Stimulated activated CD8-positive, alpha-beta memory T cell treated with anti-CD3 and anti-CD28 coated beads, Interleukin-15, amount 100 ng/mL, for 48 hours (primary cell): ENCODE results near the gene LASP1.
"Not testable (repeated sequence)": the region's sequence is repeated elsewhere in the genome, so short reads cannot be mapped to it uniquely, and the experiment has no call there.

Experiments
- DNase-seq, 2 donors: peaks; one replicate each; pipeline ENCODE4 v3.0.0-alpha.2; 2020; ENCODE audit warnings: low read depth in 2 of 2

LASP1 gene

DNA sequence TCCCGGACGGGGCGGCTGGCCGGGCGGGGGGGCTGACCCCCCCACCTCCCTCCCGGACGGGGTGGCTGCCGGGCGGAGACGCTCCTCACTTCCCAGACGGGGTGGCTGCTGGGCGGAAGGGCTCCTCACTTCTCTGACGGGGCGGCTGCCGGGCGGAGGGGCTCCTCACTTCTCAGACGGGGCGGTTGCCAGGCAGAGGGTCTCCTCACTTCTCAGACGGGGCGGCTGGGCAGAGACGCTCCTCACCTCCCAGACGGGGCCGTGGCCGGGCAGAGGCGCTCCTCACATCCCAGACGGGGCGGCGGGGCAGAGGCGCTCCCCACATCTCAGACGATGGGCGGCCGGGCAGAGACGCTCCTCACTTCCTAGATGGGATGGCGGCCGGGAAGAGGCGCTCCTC is 60.9 kb downstream of the LASP1 start:
- DNase-seq: not testable (repeated sequence)

DNA sequence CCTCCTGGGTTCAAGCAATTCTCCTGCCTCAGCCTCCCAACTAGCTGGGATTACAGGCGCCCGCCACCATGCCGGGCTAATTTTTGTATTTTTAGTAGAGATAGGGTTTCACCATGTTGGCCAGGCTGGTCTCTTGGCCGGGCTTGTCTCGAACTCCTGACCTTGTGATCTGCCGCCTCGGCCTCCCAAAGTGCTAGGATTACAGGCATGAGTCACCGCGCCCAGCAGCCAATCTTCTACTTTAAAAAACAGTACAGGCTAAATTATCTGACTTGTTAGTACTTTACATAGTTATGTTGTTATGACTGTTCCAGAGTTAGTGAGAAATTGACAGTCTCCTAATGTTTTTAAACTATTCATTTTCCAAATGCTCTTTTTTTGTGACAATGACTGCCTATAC is 64.1 kb downstream of the LASP1 start:
- DNase-seq: not testable (repeated sequence)

DNA sequence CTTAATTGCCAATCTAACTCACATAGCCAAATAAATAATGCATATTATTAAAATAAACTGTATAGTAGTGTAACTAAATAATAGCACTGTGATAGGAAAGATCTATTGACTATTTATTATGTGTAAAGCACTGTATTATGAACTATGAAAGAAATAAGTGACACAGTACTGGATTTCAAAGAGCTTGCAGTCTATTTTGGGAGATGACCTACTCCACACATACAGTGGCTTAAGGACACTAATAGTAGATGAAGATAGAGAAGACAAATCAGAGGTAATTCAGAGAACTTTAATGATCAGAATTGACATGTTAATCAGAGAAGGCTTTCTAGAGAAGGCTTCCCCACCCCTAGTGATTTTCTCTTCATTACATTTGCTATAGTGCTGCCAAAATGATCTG is 70.1 kb downstream of the LASP1 start:
- DNase-seq: no peak

DNA sequence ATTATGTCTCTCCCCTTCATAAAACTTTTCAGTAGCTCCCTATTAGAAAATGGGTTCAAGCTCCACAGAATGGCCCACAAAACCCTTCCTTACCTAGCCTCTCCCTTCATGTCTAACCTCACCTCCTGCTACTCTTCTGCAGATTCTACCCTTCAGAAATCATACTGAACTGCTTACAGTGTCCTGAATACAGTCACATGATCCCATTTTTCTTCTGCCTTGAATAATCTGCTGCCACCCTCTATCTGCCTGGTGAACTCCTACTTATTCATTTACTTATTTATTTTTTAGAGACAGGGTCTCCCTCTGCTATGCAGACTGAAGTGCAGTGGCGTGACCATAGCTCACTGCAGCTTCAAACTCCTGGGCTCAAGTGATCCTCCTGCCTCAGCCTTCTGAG is 70.5 kb downstream of the LASP1 start:
- no peak for DNase-seq

DNA sequence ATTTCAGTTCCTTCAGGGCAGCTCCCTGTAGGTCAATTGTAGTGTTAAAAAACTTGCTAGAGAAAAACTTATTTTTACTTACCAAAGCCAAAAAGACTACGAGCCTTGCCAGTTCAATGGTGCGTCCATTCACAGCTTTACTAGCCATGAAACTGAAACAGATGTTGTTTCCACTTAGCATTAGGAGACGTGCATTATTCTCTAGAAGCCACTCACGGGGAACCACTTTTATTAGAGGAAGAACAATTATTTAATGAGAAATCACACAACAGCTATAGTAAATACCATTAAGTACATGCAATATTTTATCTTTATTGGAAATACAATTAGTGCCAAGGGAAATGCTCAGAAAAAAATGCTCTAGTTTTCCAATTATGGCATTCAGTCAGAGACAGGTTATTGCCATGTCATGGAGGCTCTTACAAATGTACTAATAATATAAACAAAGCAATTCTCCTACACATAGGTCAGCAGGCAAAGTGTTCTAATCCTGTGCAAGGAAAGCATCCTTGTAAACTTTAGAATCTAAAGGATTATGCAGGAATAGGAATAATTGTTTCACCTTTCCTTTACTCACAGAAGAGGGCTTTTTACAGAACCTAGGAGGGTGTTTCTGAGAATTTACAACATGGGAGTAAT is 73.0 kb downstream of the LASP1 start:
- no peak for DNase-seq

DNA sequence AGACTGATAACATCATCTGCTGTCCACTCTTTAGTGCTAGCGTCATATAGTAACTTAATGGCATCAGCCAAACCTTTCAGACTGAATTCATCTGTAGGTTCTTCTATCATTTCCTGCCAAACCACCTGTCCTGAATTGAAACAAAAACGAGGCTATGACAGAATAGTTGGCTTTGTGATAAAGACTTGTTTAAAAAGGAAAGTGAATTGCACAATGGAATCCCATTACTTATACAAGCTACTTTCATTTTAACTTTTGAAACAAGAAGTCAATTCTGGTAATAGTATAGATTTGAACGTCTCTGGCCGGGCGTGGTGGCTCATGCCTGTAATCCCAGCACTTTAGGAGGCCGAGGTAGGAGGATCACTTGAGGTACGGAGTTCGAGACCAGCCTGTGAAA is 73.7 kb downstream of the LASP1 start:
- no peak for DNase-seq

DNA sequence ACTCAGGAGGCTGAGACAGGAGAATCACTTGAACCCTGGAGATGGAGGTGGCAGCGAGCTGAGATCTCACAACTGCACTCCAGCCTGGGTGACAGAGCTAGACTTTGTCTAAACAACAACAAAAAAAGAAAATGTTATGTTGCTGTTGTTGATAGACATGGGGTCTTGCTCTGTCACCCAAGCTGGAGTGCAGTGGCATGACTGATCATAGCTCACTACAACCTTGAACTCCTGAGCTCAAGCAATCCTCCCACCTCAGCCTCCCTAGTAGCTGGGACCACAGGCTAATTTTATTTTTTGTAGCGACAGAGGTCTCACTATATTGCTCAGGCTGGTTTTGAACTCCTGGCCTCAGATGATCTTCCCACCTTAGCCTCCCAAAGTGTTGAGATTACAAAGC is 77.3 kb downstream of the LASP1 start:
- DNase-seq: no peak

DNA sequence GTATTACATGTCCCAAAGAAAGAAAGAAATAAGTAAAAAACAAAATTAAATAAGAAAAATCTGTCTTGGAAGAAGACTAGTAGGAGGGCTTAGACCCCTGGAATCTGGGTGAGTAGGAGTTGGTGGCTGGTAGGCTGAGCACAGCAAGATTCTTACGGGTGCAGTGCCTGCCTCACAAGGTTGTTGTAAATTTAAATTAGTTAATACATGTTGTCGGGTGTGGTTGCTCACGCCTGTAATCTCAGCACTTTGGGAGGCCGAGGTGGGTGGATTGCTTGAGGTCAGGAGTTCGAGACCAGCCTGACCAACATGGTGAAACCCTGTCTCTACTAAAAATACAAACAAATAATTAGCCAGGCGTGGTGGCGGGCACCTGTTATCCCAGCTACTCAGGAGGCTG is 83.9 kb downstream of the LASP1 start:
- DNase-seq: not testable (repeated sequence)

DNA sequence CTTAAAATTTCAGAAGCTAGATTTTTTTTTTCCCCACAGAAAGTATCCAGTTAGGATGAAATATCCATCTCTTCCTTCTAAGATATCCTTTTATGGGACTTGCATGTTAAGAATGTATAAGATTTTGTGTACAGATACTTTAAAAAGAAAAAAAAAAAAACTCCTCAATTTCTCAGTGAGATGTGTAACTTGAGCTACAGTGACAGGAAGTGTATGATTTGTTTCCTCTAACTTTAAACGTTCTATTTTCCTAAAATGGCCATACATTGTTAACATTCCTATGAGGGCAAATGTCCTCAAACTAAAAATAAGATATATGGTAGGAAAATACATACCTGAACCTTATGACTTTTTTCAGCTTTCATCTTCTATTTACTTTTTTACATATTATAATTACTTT is 88.5 kb downstream of the LASP1 start:
- no peak for DNase-seq

DNA sequence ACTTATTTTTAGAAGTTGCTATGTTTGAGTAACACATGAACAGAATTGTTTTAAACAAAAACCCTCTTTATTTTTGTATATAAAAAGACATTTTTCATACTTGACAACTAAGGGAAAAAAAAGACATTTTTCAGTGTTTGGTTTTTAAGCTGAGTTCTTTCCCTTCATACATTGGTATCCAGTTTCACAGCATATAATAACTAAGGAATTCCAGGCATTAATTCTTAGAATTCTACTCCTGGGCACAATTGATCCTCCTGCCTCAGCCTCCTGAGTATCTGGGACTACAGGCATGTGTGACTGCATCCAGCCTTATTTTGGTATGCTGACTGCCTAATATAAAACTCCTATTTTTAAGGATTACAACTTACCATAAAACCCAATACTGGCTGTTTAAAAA is 88.9 kb downstream of the LASP1 start:
- no peak for DNase-seq

DNA sequence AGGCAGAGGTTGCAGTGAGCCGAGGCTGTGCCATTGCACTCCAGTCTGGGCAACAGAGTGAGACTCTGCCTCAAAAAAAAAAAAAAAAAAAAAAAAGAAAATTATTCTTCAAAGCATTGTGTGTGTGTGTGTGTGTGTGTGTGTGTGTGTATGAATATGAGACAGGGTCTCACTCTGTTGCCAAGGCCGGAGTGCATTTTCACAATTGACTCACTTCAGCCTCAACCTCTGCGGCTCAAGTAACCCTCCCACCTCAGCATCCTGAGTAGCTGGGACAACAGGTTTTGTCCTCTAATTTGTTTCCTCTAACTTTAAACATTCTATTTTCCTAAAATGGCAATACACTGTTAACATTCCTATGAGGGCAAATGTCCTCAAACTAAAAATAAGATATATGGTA is 89.7 kb downstream of the LASP1 start:
- no peak for DNase-seq

DNA sequence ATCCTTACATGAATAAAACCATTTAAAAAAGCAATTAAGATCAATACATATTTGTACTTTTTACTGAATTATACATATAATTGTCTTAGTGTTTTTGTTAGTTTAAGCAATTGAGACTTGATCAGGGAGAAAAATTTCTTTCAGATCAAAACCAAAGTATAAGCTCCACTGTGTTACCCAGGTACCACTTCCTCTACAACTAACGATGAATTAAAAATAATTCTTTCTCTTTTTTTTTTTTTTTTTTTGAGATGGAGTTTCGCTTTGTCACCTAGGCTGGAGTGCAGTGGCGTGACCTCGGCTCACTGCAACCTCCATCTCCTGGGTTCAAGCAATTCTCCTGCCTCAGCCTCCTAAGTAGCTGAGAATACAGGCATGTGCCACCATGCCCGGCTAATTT is 90.5 kb downstream of the LASP1 start:
- DNase-seq: no peak

DNA sequence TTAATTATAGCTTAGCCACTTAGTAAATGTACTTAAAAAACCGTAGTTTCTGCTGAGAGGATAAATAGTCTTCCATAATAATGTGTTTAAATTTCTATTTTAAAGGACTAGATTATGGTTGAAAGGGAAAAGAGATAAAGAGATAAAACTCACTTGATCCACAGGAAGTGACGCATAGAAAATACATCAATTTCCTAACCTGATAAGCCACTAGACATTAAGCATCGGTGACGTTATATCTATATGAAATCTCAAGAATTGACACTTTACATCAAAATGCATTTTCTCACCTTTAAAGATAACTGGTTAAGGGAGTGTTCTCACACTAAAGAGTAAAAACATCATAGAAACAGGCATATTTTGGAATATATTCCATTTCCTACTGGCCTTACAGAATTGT is 91.6 kb downstream of the LASP1 start:
- no peak for DNase-seq

DNA sequence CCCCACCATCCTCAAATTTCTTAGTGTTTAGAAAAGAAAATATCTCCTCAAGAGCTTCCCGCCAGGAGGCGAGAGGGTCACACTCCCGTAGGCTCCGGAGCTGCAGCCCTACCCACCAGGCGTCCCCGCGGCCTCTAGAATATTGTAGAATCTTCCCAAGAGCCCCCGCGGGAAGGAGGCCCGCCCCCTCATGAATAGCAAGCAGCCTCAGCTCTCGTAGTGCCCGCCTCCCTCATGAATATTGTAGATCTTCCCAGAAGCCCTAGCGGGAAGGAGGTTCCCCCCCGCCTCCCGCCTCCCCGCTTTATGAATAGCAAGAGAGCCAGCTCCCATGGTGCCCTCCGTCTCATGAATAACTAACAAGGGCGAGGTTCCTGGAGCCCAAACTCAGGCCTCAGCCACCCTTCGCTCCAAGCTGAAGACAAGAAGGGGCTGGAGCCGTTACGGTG is 97.5 kb downstream of the LASP1 start, which contains the start of gene FBXO47:
Gene FBXO47 (minus strand): TSS at position 114 of the 449 bp plus-strand sequence. CDS start 4,378 bp downstream, outside the sequence.
- DNase-seq: peak; percentile 64 to 80

DNA sequence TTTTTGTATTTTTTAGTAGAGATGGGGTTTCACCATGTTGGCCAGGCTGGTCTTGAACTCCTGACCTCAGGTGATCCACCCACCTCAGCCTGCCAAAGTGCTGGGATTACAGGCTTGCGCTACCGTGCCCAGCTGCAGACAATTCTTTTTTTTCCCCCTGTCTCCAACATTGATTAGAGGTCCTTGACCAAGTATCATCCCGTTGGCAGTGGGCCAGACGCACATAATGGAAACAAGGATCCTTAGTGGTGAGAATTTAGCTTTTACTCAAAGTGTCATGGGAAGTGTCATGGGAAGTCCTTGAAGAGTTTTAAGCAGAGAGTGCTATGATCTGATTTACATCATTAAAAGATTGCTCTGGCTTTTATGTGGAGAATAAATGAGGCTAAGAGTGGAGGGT is 99.4 kb downstream of the LASP1 start:
- no peak for DNase-seq

DNA sequence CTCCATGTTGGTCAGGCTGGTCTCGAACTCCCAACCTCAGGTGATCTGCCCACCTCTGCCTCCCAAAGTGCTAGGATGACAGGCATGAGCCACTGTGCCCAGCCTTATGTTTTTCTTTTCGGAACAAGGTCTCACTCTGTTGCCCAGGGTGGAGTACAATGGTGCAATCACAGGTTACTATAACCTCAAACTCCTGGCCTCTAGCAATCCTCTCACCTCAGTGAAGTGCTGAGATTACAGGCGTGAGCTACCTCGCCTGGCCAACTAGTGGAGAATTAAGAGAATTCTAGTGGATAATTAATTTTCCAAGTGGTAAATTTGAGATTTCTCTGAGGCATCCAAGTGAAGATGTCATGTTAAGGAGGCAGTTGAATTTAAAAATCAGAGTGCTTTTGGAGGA is 100.3 kb downstream of the LASP1 start:
- no peak for DNase-seq

DNA sequence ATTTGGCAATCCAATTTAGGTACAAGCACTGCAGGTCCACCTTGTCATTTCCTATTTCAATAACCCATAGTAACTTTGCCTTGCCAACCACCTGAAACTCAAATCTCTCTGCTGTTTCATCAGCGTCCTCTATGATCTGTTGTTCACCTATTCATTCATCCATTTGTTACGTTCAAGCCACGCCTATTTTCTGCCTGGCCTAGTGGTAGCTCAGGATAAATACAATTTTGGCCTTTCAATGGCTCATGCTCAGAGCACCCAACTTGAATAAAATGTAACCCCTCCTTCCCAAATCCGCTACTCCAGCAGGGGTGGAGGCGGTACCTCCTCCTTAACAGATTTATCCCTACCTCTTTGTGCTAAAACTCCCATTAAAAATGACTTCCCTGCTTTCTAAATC is 100.9 kb downstream of the LASP1 start:
- DNase-seq: no peak
